Nephron (organoid): ENCODE measurements around the gene PIGN.
A peak's percentile ranks its signal among the peaks of the same experiment; 100 is the strongest.

ENCODE experiments used
- H3K27ac Mint-ChIP-seq, 3 experiments: 2 replicates each; pipeline ENCODE4 v1.8.0; 2020; ENCODE audit warnings: mixed read lengths in 3 of 3, mild to moderate bottlenecking in 2 of 3, moderate library complexity in 1 of 3
- H3K27me3 Mint-ChIP-seq: 2 replicates; pipeline ENCODE4 v1.8.0; 2021; ENCODE audit warnings: low read depth, mild to moderate bottlenecking, moderate library complexity, mixed read lengths
- H3K36me3 Mint-ChIP-seq: 2 replicates; pipeline ENCODE4 v1.8.0; 2020; ENCODE audit warnings: low read depth, mixed read lengths
- H3K4me1 Mint-ChIP-seq: 2 replicates; pipeline ENCODE4 v1.8.0; 2020; ENCODE audit warnings: mixed read lengths
- H3K4me3 Mint-ChIP-seq, 3 experiments: 2 replicates each; pipeline ENCODE4 v1.8.0; 2020; ENCODE audit warnings: mild to moderate bottlenecking in 3 of 3, mixed read lengths in 3 of 3, moderate library complexity in 2 of 3
- H3K9me3 Mint-ChIP-seq: 2 replicates; pipeline ENCODE4 v1.8.0; 2020; ENCODE audit warnings: mixed read lengths
- CTCF ChIP-seq, 3 experiments: fragments of 200-600 bp; sonication (generic); IDR thresholded peaks; one replicate each; pipeline ENCODE4 v1.5.0; 2021; ENCODE audit warnings: antibody characterized with exemption in 3 of 3; ENCODE audit not compliant: unreplicated experiment in 3 of 3

The PIGN gene

DNA sequence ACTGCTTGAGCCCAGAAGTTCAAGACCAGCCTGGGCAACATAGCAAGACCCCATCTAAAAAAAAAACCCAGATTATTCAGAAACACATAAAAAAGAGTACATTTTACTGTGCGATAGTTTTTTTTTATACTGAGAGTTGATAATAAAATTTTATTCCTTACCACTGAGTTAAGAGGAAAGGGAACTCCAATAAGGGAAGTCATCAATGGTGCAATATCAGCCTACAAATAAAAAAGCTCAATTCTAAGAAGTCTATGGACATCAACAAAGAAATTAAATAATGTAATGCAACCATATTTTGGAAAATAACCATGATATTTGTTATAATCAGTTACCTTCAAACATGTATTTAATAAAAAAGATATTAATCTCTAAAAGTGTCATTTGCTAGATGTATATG lies 46.6 kb downstream of the PIGN start:
- H3K9me3 Mint-ChIP-seq, result no peaks in the 10 kb centered on the region
- no peaks in the 10 kb centered on the region for H3K27me3 Mint-ChIP-seq
- no peak overlapping the region for H3K4me3 Mint-ChIP-seq
- no peak overlapping the region for H3K27ac Mint-ChIP-seq
- H3K36me3 Mint-ChIP-seq, result peaks cover 17% of the 10 kb centered on the region
- TF ChIP-seq CTCF (IDR thresholded peaks at IDR 0.05; ENCODE audit: unreplicated experiment in 3 of 3), result no peak
- no peaks in the 10 kb centered on the region for H3K4me1 Mint-ChIP-seq

DNA sequence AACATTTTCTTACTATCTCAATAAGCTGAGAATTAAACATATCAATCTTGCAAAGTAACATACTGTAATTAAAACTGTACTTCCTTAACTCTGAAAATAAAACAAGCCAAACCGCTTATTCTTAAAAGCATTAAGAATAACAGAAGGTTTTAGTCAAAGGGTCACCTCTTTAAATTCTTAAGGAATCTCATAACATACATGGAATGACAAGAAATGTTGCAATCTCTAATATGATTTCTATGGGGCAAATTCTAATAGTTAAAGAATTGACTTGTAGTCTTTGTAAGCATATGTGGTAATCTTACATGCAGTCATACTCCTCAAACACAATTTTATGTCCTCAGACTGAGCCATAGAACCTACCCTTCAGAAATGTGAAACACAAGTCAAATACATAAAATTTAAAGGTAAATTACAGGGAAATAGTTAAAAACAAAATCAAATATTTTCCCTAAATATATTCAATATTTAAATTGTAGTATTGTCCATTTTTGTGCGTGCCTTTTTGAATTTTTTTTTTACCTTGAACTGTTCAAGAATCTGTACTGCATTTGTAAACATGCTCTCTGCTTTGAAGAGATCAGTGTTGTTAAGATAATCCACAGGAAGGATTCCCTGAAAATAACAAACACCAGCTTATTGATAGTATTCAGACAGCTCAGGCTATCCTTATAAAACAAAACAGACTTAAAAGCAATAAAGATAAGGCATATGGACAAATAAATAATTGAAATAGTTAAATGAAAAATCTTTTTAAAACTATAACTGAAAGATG lies 48.2 kb downstream of the PIGN start:
- Mint-ChIP-seq H3K27me3 (no peaks in the 10 kb centered on the region), H3K4me3 (no peak overlapping the region), H3K36me3 (peaks cover 11% of the 10 kb centered on the region), H3K27ac (no peak overlapping the region), H3K4me1 (no peaks in the 10 kb centered on the region), H3K9me3 (no peaks in the 10 kb centered on the region)
- no peak for TF ChIP-seq CTCF (IDR thresholded peaks at IDR 0.05; ENCODE audit: unreplicated experiment in 3 of 3)

GRCh38 chr18:62131301-62131909 lies 55.5 kb downstream of the PIGN start:
- peaks cover 4% of the 10 kb centered on the region for H3K4me1 Mint-ChIP-seq
- H3K4me3 Mint-ChIP-seq, result no peak overlapping the region
- TF ChIP-seq CTCF (IDR thresholded peaks at IDR 0.05; ENCODE audit: unreplicated experiment in 3 of 3), result peak; percentile 97 to 99 (median 98)
- H3K27ac Mint-ChIP-seq, result peak overlapping the region in 1 of 3 experiments; percentile 1
- no peaks in the 10 kb centered on the region for H3K9me3 Mint-ChIP-seq
- H3K36me3 Mint-ChIP-seq, result no peaks in the 10 kb centered on the region
- H3K27me3 Mint-ChIP-seq, result no peaks in the 10 kb centered on the region

DNA sequence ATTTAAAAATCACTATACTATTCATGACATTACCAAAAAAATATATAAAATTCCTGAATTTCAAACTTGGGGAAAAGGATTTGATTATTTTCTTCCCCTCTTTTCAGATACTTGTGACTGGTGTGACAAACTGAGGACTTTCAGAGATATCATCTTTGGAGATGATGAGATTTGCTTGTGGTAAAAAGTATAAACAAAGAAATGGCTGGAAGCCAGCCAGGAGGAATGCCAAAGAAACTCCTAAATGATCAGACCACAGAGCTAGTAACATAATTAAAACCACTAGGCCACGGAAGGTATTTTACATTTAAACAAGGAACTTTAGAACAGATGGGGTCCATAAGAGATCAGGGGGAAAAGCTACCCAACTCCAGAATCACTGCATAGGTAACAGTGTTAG lies 58.7 kb downstream of the PIGN start:
- no peak for TF ChIP-seq CTCF (IDR thresholded peaks at IDR 0.05; ENCODE audit: unreplicated experiment in 3 of 3)
- Mint-ChIP-seq H3K27me3 (no peaks in the 10 kb centered on the region), H3K4me1 (peaks cover 4% of the 10 kb centered on the region), H3K4me3 (no peak overlapping the region), H3K36me3 (no peaks in the 10 kb centered on the region), H3K27ac (no peak overlapping the region), H3K9me3 (no peaks in the 10 kb centered on the region)

DNA sequence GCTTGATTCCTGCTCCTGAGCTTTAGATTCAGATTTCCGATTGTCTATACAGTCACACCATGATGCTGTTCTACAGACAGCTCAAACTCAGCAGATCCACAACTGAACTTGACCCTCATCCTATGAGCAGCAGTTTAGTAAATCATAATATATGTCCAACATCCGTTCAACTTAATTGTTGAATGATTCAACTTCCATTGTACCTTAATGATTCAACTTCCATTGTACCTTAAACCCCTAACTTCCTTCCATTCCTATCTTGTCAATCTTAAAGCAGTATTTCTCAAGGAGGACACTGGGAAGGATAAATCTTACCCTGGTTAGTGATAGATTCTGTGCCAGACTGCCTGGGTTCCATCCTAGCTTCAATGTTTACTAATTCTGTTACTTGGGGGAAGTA lies 60.1 kb downstream of the PIGN start:
- H3K4me1 Mint-ChIP-seq, result peaks cover 4% of the 10 kb centered on the region
- H3K27me3 Mint-ChIP-seq, result no peaks in the 10 kb centered on the region
- no peak overlapping the region for H3K27ac Mint-ChIP-seq
- H3K9me3 Mint-ChIP-seq, result no peaks in the 10 kb centered on the region
- no peak overlapping the region for H3K4me3 Mint-ChIP-seq
- peaks cover 2% of the 10 kb centered on the region for H3K36me3 Mint-ChIP-seq
- no peak for TF ChIP-seq CTCF (IDR thresholded peaks at IDR 0.05; ENCODE audit: unreplicated experiment in 3 of 3)

DNA sequence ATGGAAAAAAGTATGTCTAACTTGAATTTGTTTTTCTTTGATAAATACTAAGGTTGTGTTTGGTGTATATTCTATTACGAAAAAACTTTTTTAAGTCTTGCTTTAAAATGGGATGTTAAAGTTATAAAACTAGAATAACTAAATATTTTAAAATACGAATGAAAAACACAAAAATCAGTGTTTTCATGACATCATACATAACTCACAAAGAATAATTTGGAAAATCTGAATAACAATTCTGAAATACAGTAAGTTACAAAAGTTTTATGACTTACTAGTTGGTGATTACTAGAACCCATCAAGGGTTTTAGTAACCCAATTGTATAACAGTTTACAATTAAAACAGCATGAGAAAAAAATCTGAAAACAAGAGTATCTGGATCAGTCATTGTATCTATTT lies 61.2 kb downstream of the PIGN start:
- H3K9me3 Mint-ChIP-seq, result peaks cover 2% of the 10 kb centered on the region
- no peak for TF ChIP-seq CTCF (IDR thresholded peaks at IDR 0.05; ENCODE audit: unreplicated experiment in 3 of 3)
- H3K27me3 Mint-ChIP-seq, result no peaks in the 10 kb centered on the region
- H3K4me3 Mint-ChIP-seq, result no peak overlapping the region
- peaks cover 4% of the 10 kb centered on the region for H3K4me1 Mint-ChIP-seq
- peaks cover 6% of the 10 kb centered on the region for H3K36me3 Mint-ChIP-seq
- H3K27ac Mint-ChIP-seq, result no peak overlapping the region
